Measurements from ENCODE around the gene OAS3. TPM values are rescaled to one million over a fixed set of nuclear protein-coding genes. Genes with fewer than 3 reads are reported as not detected.
A peak's percentile ranks its signal among the peaks of the same experiment; 100 is the strongest.

OAS3 gene
- total RNA-seq, 1 donor from 2014 or later = 4.6 TPM

DNA sequence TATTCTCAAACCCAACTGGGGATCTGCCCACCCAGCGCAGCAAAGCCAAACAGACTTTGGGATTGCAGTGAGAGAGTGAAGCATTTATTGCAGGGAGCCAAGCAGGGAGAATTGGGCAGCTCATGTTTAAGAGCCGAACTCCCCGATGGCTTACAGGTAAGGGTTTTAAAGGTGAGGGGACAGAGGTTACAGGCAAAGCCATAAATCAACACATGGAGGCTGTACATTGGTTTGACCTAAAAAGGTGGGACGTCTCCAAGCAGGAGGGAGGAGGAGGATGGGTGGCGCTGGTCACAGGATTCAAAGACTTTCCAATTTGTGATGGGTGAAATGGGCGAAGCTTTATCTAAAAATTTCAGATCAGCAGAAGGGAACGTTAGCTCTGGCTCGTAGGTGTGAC lies 58.2 kb downstream of the OAS3 start:
- no peaks in the 10 kb centered on the region for H3K4me1 Mint-ChIP-seq (ENCODE audit: unreplicated experiment)
- no peaks in the 10 kb centered on the region for H3K36me3 Mint-ChIP-seq
- H3K9me3 Mint-ChIP-seq = no peaks in the 10 kb centered on the region
- no peak for DNase-seq (ENCODE audit: extremely low spot score, unreplicated experiment)
- no peak overlapping the region for H3K27ac Mint-ChIP-seq
- no peak overlapping the region for H3K4me3 Mint-ChIP-seq
- TF ChIP-seq, protein P1, sequence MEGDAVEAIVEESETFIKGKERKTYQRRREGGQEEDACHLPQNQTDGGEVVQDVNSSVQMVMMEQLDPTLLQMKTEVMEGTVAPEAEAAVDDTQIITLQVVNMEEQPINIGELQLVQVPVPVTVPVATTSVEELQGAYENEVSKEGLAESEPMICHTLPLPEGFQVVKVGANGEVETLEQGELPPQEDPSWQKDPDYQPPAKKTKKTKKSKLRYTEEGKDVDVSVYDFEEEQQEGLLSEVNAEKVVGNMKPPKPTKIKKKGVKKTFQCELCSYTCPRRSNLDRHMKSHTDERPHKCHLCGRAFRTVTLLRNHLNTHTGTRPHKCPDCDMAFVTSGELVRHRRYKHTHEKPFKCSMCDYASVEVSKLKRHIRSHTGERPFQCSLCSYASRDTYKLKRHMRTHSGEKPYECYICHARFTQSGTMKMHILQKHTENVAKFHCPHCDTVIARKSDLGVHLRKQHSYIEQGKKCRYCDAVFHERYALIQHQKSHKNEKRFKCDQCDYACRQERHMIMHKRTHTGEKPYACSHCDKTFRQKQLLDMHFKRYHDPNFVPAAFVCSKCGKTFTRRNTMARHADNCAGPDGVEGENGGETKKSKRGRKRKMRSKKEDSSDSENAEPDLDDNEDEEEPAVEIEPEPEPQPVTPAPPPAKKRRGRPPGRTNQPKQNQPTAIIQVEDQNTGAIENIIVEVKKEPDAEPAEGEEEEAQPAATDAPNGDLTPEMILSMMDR (conservative IDR thresholded peaks at IDR 0.05) = no peak
- peaks cover 40% of the 10 kb centered on the region for H3K27me3 Mint-ChIP-seq

DNA sequence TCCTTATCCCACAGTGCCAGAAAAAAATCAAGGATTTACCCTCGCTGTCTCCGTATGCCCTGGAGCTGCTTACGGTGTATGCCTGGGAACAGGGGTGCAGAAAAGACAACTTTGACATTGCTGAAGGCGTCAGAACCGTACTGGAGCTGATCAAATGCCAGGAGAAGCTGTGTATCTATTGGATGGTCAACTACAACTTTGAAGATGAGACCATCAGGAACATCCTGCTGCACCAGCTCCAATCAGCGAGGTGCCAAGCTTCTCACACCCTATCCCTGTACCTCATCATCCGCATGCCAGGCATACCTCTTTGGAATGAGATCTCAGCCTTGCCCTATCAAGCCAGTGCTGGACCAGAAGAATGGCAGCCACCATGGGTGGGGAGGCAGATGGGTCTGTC lies 59.2 kb downstream of the OAS3 start:
- no peak for DNase-seq (ENCODE audit: extremely low spot score, unreplicated experiment)

DNA sequence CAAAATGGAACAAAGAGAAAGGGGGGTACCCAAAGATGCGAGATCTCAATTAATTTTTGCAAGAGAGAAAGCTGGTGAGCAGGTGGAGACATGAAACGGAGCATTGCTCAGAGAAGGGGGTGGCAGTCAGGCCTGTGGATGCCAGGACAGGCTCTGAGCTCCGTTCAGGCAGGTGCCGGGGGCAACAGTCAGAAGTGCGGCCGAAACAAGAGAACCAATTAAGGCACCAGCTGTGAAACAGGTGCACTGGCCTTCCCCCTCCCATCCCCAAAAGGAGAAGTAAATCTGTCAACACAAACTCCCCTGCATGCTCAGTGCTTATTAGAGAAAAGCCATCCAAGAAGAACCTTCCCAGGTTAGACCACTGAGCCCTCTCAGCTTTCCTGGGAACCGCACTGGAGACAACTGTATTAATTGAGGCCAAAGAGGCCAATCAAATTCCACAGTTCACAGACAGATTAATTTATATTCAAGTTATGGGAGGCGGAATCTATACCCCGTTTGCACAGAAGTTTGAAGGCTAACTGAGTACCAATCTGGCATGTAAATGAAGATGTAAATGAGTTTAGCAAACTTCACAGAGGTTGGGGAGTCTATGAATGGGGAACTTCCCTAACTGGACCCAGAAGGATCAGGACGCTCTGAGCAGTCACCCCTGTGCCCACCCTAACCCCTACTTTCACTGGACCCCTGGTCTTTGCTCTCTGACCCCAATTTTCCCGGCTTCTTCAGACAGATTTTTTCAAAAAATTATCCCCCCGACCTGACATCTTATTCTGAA lies 60.9 kb downstream of the OAS3 start:
- Mint-ChIP-seq H3K4me1 (ENCODE audit: unreplicated experiment) (no peaks in the 10 kb centered on the region), H3K9me3 (no peaks in the 10 kb centered on the region), H3K4me3 (no peak overlapping the region), H3K27me3 (peaks cover 57% of the 10 kb centered on the region), H3K27ac (no peak overlapping the region), H3K36me3 (no peaks in the 10 kb centered on the region)
- TF ChIP-seq, protein P1 (conservative IDR thresholded peaks at IDR 0.05) = no peak
- no peak for DNase-seq (ENCODE audit: extremely low spot score, unreplicated experiment)

More for the DNA sequence above, 59.2 kb downstream of the OAS3 start:
- Mint-ChIP-seq H3K27ac (no peak overlapping the region), H3K4me1 (ENCODE audit: unreplicated experiment) (no peaks in the 10 kb centered on the region), H3K4me3 (no peak overlapping the region), H3K36me3 (no peaks in the 10 kb centered on the region), H3K9me3 (no peaks in the 10 kb centered on the region), H3K27me3 (peaks cover 40% of the 10 kb centered on the region)
- TF ChIP-seq, protein P1 (conservative IDR thresholded peaks at IDR 0.05) = no peak

GRCh38 chr12:113000433-113000832 lies 62.2 kb downstream of the OAS3 start:
- Mint-ChIP-seq H3K4me1 (ENCODE audit: unreplicated experiment) (no peaks in the 10 kb centered on the region), H3K27ac (no peak overlapping the region), H3K27me3 (peaks cover 59% of the 10 kb centered on the region), H3K4me3 (no peak overlapping the region), H3K9me3 (no peaks in the 10 kb centered on the region), H3K36me3 (no peaks in the 10 kb centered on the region)
- TF ChIP-seq, protein P1 (conservative IDR thresholded peaks at IDR 0.05) = no peak
- DNase-seq (ENCODE audit: extremely low spot score, unreplicated experiment) = no peak

- H3K27me3 Mint-ChIP-seq = peaks cover 50% of the 10 kb centered on the region
These were observed 63.9 kb downstream of the OAS3 start for GRCh38 chr12:113002155-113002554.

More at GRCh38 chr12:113002155-113002554, 63.9 kb downstream of the OAS3 start:
- Mint-ChIP-seq H3K36me3 (no peaks in the 10 kb centered on the region), H3K4me3 (no peak overlapping the region), H3K9me3 (no peaks in the 10 kb centered on the region), H3K4me1 (ENCODE audit: unreplicated experiment) (no peaks in the 10 kb centered on the region), H3K27ac (no peak overlapping the region)
- TF ChIP-seq, protein P1 (conservative IDR thresholded peaks at IDR 0.05) = peak; percentile 30
- DNase-seq (ENCODE audit: extremely low spot score, unreplicated experiment) = no peak
